ENCODE data around the gene PCDH19.

- TF ChIP-seq POLR2A (IDR thresholded peaks at IDR 0.05) (no peak), CTCF (IDR thresholded peaks at IDR 0.05) (no peak)
Observed at GRCh38 chrX:100296183-100296753, 113.8 kb downstream of the PCDH19 start.
